GM12874 (cell line): ENCODE measurements around the gene MNDA.

Experiments used
- CTCF ChIP-seq: IDR thresholded peaks from 2 replicates; pipeline ENCODE4 v1.5.1; 2011; ENCODE audit warnings: low read depth, mild to moderate bottlenecking, control low read depth, low read length, moderate library complexity; ENCODE audit not compliant: insufficient read depth

MNDA gene

GRCh38 chr1:158806916-158807536 lies 24.1 kb upstream of the MNDA start:
- TF ChIP-seq CTCF, result no peak

GRCh38 chr1:158809256-158809655 lies 21.9 kb upstream of the MNDA start:
- TF ChIP-seq CTCF, result no peak

- no peak for TF ChIP-seq CTCF
These were observed 21.3 kb upstream of the MNDA start for GRCh38 chr1:158809862-158810261.

- TF ChIP-seq CTCF, result no peak
These were observed 20.8 kb upstream of the MNDA start for GRCh38 chr1:158810311-158810710.

- no peak for TF ChIP-seq CTCF
These were observed 18.8 kb upstream of the MNDA start for GRCh38 chr1:158812336-158812735.

- TF ChIP-seq CTCF, result no peak
These were observed 18.0 kb upstream of the MNDA start for GRCh38 chr1:158813164-158813563.

- TF ChIP-seq CTCF, result no peak
These were observed 16.2 kb upstream of the MNDA start for GRCh38 chr1:158814970-158815369.
